Osteocyte (in vitro differentiated cells): ENCODE data around the gene CHMP4A. TPM values are rescaled to one million over a fixed set of nuclear protein-coding genes. Genes with fewer than 3 reads are reported as not detected.

Source experiments
- DNase-seq: peaks from one replicate; pipeline ENCODE4 v3.0.0; 2021; ENCODE audit warnings: mixed read lengths; ENCODE audit not compliant: unreplicated experiment; ENCODE audit errors: extremely low spot score
- H3K27ac Mint-ChIP-seq: one replicate; pipeline ENCODE4 v1.8.0; 2021; ENCODE audit warnings: mild to moderate bottlenecking, mixed read lengths; ENCODE audit not compliant: unreplicated experiment
- H3K27me3 Mint-ChIP-seq: one replicate; pipeline ENCODE4 v1.8.0; 2021; ENCODE audit warnings: mixed read lengths; ENCODE audit not compliant: unreplicated experiment
- H3K36me3 Mint-ChIP-seq: one replicate; pipeline ENCODE4 v1.8.0; 2021; ENCODE audit warnings: mixed read lengths; ENCODE audit not compliant: unreplicated experiment
- H3K4me1 Mint-ChIP-seq: one replicate; pipeline ENCODE4 v1.8.0; 2021; ENCODE audit warnings: mixed read lengths; ENCODE audit not compliant: unreplicated experiment
- H3K4me3 Mint-ChIP-seq: one replicate; pipeline ENCODE4 v1.8.0; 2021; ENCODE audit warnings: mild to moderate bottlenecking, moderate library complexity, mixed read lengths; ENCODE audit not compliant: unreplicated experiment
- H3K9me3 Mint-ChIP-seq: one replicate; pipeline ENCODE4 v1.8.0; 2021; ENCODE audit warnings: mixed read lengths; ENCODE audit not compliant: unreplicated experiment
- total RNA-seq: library from RNA; stranded (reverse); gene quantifications from 2 replicates; pipeline ENCODE4 v1.2.1, GENCODE V29; 2021
- TF ChIP-seq, protein P1 (sequence below): fragments of 200-600 bp; sonication (generic); IDR thresholded peaks from 2 replicates; pipeline ENCODE4 v1.5.0; 2021; ENCODE audit warnings: antibody characterized with exemption, mild to moderate bottlenecking, moderate library complexity

The CHMP4A gene
- total RNA-seq, 1 donor from 2014 or later = 38.1 TPM

GRCh38 chr14:24252289-24253124 is 39.2 kb upstream of the CHMP4A start:
- TF ChIP-seq, protein P1, sequence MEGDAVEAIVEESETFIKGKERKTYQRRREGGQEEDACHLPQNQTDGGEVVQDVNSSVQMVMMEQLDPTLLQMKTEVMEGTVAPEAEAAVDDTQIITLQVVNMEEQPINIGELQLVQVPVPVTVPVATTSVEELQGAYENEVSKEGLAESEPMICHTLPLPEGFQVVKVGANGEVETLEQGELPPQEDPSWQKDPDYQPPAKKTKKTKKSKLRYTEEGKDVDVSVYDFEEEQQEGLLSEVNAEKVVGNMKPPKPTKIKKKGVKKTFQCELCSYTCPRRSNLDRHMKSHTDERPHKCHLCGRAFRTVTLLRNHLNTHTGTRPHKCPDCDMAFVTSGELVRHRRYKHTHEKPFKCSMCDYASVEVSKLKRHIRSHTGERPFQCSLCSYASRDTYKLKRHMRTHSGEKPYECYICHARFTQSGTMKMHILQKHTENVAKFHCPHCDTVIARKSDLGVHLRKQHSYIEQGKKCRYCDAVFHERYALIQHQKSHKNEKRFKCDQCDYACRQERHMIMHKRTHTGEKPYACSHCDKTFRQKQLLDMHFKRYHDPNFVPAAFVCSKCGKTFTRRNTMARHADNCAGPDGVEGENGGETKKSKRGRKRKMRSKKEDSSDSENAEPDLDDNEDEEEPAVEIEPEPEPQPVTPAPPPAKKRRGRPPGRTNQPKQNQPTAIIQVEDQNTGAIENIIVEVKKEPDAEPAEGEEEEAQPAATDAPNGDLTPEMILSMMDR = no peak
- Mint-ChIP-seq H3K4me1 (peaks cover 2% of the 10 kb centered on the region), H3K27me3 (no peaks in the 10 kb centered on the region), H3K27ac (no peak overlapping the region), H3K36me3 (no peaks in the 10 kb centered on the region), H3K9me3 (no peaks in the 10 kb centered on the region), H3K4me3 (no peak overlapping the region)
- DNase-seq = no peak

DNA sequence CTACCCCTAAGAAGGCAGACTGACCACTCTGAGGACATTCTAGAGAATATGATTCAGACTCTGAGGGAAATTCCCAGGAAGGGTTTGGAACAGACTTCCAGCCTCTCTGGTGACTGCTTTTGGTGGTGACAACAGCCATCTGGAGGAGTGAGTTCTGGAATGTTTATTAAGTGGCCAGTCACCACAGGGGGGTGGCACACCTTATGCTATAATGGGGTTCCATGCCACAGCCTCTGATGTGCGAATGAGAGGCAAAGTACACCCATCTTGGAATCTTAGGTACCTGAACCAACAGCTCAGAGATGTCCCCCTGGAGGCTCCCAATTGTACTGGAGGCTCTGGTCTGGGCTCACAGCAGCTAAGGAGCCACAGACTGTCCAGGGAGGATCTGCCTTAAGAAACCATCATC is 38.6 kb upstream of the CHMP4A start:
- no peak overlapping the region for H3K4me3 Mint-ChIP-seq
- TF ChIP-seq, protein P1 = no peak
- no peaks in the 10 kb centered on the region for H3K36me3 Mint-ChIP-seq
- no peaks in the 10 kb centered on the region for H3K27me3 Mint-ChIP-seq
- H3K9me3 Mint-ChIP-seq = no peaks in the 10 kb centered on the region
- no peak for DNase-seq
- H3K27ac Mint-ChIP-seq = no peak overlapping the region
- H3K4me1 Mint-ChIP-seq = peaks cover 4% of the 10 kb centered on the region

DNA sequence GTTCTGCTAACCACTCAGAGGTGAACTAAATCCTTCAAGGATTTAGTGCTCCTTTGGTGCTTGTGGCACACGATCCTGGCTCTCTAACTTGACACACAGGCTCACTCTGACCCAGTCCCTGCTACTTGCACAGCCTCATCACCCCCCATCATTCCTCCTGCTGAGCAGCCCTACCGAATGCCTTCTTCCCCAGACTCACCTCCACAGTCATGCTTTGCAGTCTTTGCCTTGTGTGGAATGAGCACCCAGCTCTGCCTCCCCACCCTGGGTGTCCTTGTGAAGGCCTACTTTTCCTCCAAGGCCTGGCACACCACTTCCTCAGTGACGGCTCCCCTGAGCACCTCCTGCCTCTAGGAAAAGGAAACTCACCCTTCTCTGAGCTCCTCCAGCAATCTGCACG is 37.1 kb upstream of the CHMP4A start:
- DNase-seq = no peak
- TF ChIP-seq, protein P1 = no peak
- Mint-ChIP-seq H3K27me3 (no peaks in the 10 kb centered on the region), H3K4me3 (no peak overlapping the region), H3K27ac (no peak overlapping the region), H3K9me3 (no peaks in the 10 kb centered on the region), H3K36me3 (no peaks in the 10 kb centered on the region), H3K4me1 (peaks cover 5% of the 10 kb centered on the region)

GRCh38 chr14:24249230-24250021 is 36.1 kb upstream of the CHMP4A start:
- Mint-ChIP-seq H3K4me1 (peaks cover 7% of the 10 kb centered on the region), H3K9me3 (no peaks in the 10 kb centered on the region), H3K4me3 (no peak overlapping the region), H3K27me3 (no peaks in the 10 kb centered on the region), H3K36me3 (no peaks in the 10 kb centered on the region), H3K27ac (no peak overlapping the region)
- TF ChIP-seq, protein P1 = no peak
- no peak for DNase-seq

- DNase-seq = no peak
- Mint-ChIP-seq H3K9me3 (no peaks in the 10 kb centered on the region), H3K27me3 (no peaks in the 10 kb centered on the region), H3K4me1 (peaks cover 17% of the 10 kb centered on the region), H3K4me3 (no peak overlapping the region), H3K27ac (no peak overlapping the region), H3K36me3 (no peaks in the 10 kb centered on the region)
- TF ChIP-seq, protein P1 = no peak
These were observed 34.1 kb upstream of the CHMP4A start for GRCh38 chr14:24247422-24247821.
